ENCODE measurements around the gene AQP12B. TPM values are rescaled to one million over a fixed set of nuclear protein-coding genes. Genes with fewer than 3 reads are reported as not detected.

The AQP12B gene
- total RNA-seq, 2 donors from 2014 or later, result 7.9 to 9.6 TPM

DNA sequence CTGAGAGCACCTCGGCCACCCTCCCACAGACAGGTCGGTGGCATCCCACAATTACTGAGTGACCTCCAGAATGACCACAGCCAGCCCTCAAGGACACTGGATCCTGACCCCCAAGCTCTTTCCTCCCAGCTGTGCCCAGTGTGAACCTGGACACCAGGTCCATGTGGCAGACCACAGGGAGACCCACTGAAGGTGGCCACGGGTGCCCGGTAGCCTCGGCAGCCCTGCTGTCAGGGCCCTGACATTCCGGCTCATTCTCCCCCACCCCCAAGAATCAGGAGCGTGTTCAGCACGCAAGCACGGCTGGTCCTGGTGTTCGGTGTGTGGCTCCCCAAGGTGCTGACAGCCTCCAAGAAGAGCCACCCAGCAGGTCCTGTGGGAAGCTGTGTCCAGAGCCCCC, 41.7 kb upstream of the AQP12B start:
- Histone ChIP-seq H3K36me3 (no peaks in the 10 kb centered on the region), H3K27ac (no peak overlapping the region), H3K9me3 (no peaks in the 10 kb centered on the region), H3K27me3 (no peaks in the 10 kb centered on the region), H3K4me3 (no peak overlapping the region), H3K9ac (ENCODE audit: low read depth in 2 of 2, low read length in 2 of 2) (no peak overlapping the region), H3K4me1 (no peaks in the 10 kb centered on the region)
- intact Hi-C loops (cut with DNase I), result no loop called here
- DNase-seq, result no peak
- TF ChIP-seq, protein P1, sequence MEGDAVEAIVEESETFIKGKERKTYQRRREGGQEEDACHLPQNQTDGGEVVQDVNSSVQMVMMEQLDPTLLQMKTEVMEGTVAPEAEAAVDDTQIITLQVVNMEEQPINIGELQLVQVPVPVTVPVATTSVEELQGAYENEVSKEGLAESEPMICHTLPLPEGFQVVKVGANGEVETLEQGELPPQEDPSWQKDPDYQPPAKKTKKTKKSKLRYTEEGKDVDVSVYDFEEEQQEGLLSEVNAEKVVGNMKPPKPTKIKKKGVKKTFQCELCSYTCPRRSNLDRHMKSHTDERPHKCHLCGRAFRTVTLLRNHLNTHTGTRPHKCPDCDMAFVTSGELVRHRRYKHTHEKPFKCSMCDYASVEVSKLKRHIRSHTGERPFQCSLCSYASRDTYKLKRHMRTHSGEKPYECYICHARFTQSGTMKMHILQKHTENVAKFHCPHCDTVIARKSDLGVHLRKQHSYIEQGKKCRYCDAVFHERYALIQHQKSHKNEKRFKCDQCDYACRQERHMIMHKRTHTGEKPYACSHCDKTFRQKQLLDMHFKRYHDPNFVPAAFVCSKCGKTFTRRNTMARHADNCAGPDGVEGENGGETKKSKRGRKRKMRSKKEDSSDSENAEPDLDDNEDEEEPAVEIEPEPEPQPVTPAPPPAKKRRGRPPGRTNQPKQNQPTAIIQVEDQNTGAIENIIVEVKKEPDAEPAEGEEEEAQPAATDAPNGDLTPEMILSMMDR (IDR thresholded peaks at IDR 0.05), result no peak

DNA sequence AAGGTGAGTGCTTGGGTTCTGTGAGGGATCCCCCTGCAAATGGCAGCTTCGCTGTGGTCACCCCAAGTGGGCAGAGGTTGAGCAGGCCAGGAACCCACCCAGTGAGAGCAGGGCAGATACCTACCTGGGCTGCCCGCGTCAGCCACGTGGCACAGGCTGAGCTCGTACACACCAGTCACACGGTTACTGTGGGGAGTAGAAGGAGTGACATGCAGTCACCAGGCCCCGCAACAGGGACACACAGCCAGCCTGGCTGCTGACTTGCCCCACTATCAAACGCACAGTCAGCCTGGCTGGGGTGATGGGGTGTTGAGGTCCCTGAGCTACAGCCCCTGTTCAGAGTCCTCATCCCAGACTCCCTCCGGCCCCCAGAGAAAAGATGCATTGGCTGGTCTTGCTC, 41.2 kb upstream of the AQP12B start:
- Histone ChIP-seq H3K4me3 (no peak overlapping the region), H3K27ac (no peak overlapping the region), H3K36me3 (no peaks in the 10 kb centered on the region), H3K4me1 (no peaks in the 10 kb centered on the region), H3K9ac (ENCODE audit: low read depth in 2 of 2, low read length in 2 of 2) (no peak overlapping the region), H3K9me3 (no peaks in the 10 kb centered on the region), H3K27me3 (no peaks in the 10 kb centered on the region)
- TF ChIP-seq, protein P1 (IDR thresholded peaks at IDR 0.05), result no peak
- intact Hi-C loops (cut with DNase I), result no loop called here
- DNase-seq, result no peak

DNA sequence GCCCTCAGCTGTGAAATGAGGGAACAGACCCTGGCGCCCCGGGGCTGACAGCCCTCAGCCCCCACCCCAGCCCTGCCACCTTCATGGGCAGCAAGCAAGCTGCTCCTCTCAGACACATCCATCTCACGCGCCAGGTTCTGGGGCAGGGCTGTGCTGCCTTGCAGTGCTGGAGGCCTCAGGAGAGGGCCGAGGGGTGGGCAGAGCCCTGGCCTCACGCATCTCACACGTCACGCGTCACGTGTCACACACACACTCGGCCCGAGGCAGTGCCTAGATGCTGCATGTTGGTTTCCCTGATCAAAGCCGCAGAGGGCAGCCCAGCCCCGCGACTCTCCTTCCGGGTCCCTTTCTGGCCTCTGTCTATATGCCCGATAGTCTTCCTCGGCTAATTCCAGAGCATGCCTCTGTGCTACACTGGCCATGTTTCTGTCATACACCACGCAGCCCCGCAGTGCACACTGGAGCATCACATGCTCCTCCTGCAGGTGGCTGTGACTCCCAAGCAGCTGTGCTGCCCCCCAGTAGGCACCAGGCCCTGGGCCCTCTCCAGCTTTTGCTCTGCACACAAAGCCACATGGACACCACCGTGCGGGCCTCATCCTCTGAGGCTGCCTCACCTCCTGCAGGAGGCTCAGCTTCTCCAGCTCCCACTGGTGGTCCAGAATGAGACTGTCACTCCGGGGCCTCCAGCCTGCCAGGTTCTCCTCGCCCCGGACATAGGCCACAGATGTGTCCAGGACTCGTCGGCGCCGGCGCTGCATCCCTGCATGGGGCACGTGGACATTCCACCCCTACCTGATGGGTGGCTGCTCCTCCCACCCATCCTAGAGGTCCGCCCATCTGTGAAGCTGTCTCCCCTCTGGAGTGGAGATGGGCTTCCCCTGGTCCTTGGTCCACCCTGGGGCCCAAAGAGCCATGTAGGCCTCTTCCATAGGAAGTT, 40.4 kb upstream of the AQP12B start:
- no peaks in the 10 kb centered on the region for H3K36me3 ChIP-seq
- no peaks in the 10 kb centered on the region for H3K27me3 ChIP-seq
- TF ChIP-seq, protein P1 (IDR thresholded peaks at IDR 0.05), result no peak
- intact Hi-C loops (cut with DNase I), result no loop called here
- no peaks in the 10 kb centered on the region for H3K9me3 ChIP-seq
- H3K4me1 ChIP-seq, result no peaks in the 10 kb centered on the region
- H3K4me3 ChIP-seq, result no peak overlapping the region
- H3K27ac ChIP-seq, result no peak overlapping the region
- no peak overlapping the region for H3K9ac ChIP-seq (ENCODE audit: low read depth in 2 of 2, low read length in 2 of 2)
- DNase-seq, result no peak

DNA sequence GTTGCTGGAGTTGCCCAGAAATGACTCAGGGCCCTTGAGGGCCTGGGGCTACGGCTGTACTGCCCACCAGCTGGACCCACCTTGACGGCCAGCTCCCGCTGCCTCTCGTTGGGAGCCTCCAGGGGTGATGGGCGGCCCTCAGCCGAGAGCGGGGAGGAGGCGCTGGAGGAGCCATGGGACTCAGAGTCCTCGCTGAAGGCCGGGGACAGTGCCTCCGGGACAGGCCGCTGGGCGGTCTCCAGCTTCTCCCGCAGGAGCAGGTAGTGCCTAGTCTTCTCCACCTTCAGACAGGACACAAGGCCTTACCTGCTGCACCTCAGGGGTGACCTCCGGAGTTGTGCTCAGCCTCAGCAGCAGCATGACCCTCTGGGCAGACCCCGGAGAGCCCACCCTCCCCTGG, 39.7 kb upstream of the AQP12B start:
- Histone ChIP-seq H3K4me1 (no peaks in the 10 kb centered on the region), H3K27me3 (no peaks in the 10 kb centered on the region), H3K27ac (no peak overlapping the region), H3K36me3 (no peaks in the 10 kb centered on the region), H3K4me3 (no peak overlapping the region), H3K9me3 (no peaks in the 10 kb centered on the region), H3K9ac (ENCODE audit: low read depth in 2 of 2, low read length in 2 of 2) (no peak overlapping the region)
- intact Hi-C loops (cut with DNase I), result no loop called here
- TF ChIP-seq, protein P1 (IDR thresholded peaks at IDR 0.05), result no peak
- DNase-seq, result no peak

DNA sequence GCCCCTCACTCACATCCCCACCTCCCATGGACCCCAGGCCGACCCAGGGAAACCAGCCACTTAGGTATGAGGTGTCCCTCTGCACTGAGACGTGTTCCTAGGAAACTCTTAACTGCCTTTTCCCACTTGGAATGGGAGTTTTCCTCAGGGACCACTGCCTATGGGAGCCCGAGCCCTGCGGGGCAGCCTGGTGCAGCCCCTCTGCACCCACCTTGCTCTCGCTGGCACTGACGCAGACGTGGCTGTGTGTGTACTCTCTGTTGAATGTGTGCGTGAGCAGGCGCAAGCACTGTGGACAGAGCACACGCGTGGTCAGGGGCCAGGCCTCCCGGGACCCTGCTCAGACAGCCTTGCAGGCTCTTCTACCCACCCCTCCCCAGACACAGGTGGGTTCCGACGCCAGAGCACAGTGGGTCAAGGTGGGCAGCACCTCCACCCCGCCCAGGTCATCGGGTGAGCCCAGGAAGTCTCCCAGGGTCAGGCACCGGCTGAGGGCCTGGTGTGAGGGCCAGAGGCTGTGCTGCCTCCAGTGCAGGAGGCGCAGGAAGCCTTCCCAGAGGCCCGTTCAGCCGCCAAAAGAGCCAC, 39.0 kb upstream of the AQP12B start:
- H3K27ac ChIP-seq, result no peak overlapping the region
- no peak overlapping the region for H3K4me3 ChIP-seq
- H3K27me3 ChIP-seq, result no peaks in the 10 kb centered on the region
- no peak for DNase-seq
- TF ChIP-seq, protein P1 (IDR thresholded peaks at IDR 0.05), result no peak
- H3K9ac ChIP-seq (ENCODE audit: low read depth in 2 of 2, low read length in 2 of 2), result no peak overlapping the region
- no peaks in the 10 kb centered on the region for H3K9me3 ChIP-seq
- H3K4me1 ChIP-seq, result no peaks in the 10 kb centered on the region
- intact Hi-C loops (cut with DNase I), result no loop called here
- no peaks in the 10 kb centered on the region for H3K36me3 ChIP-seq
